BLaER1 treated with 17β-estradiol and CSF1 and Interleukin-3, amounts not matched to agents 10 nM and 100 nM (cell line): ENCODE results near the gene PPP4C.
A peak's percentile ranks its signal among the peaks of the same experiment; 100 is the strongest.

Source experiments
- H3K27ac ChIP-seq, 11 experiments: shearing (Covaris generic); formaldehyde crosslinking; 2 replicates each; pipeline ENCODE4 v1.8.1; 2022
- H3K27me3 ChIP-seq, 11 experiments: shearing (Covaris generic); formaldehyde crosslinking; 2 replicates each; pipeline ENCODE4 v1.8.1; 2022
- H3K36me3 ChIP-seq, 11 experiments: shearing (Covaris generic); formaldehyde crosslinking; 2 replicates each; pipeline ENCODE4 v1.8.1; 2022
- H3K4me1 ChIP-seq, 10 experiments: shearing (Covaris generic); formaldehyde crosslinking; 2 replicates each; pipeline ENCODE4 v1.8.1; 2022
- H3K4me2 ChIP-seq, 11 experiments: shearing (Covaris generic); formaldehyde crosslinking; 2 replicates each; pipeline ENCODE4 v1.8.1; 2022
- H3K4me3 ChIP-seq, 10 experiments: shearing (Covaris generic); formaldehyde crosslinking; 2 replicates each; pipeline ENCODE4 v1.8.1; 2022
- H3K9ac ChIP-seq, 11 experiments: shearing (Covaris generic); formaldehyde crosslinking; 2 replicates each; pipeline ENCODE4 v1.8.1; 2022
- H3K9me3 ChIP-seq, 11 experiments: shearing (Covaris generic); formaldehyde crosslinking; replicated peaks in 1 of 11; 2 replicates each; pipeline ENCODE4 v1.8.1; 2022
- H4K20me1 ChIP-seq, 11 experiments: shearing (Covaris generic); formaldehyde crosslinking; 2 replicates each; pipeline ENCODE4 v1.8.1; 2022
- Cebpa-rat ChIP-seq, 11 experiments: shearing (Covaris generic); IDR thresholded peaks; 2 replicates each; pipeline ENCODE4 v1.8.1; 2022

The PPP4C gene

GRCh38 chr16:30063893-30064728, 11.7 kb upstream of the PPP4C start:
- H4K20me1 ChIP-seq, result peaks cover 34 to 35% (median 35%) of the 10 kb centered on the region in 11 experiments
- peak overlapping the region; percentile 70 to 98 (median 94) for H3K27ac ChIP-seq
- peaks cover 32 to 44% (median 39%) of the 10 kb centered on the region in 11 experiments for H3K36me3 ChIP-seq
- H3K4me3 ChIP-seq, result peak overlapping the region; percentile 86 to 99 (median 98)
- H3K4me1 ChIP-seq, result peaks cover 39 to 59% (median 52%) of the 10 kb centered on the region in 10 experiments
- H3K9ac ChIP-seq, result peak overlapping the region; percentile 88 to 97 (median 93)
- peak overlapping the region; percentile 88 to 99 (median 94) for H3K4me2 ChIP-seq
- no peaks in the 10 kb centered on the region for H3K27me3 ChIP-seq
- H3K9me3 ChIP-seq, result no peaks in the 10 kb centered on the region
- TF ChIP-seq Cebpa-rat (IDR thresholded peaks at IDR 0.05), result no peak

GRCh38 chr16:30064729-30065101, 11.1 kb upstream of the PPP4C start:
- Histone ChIP-seq H4K20me1 (peaks cover 40 to 41% (median 41%) of the 10 kb centered on the region in 11 experiments), H3K4me3 (peak overlapping the region; percentile 86 to 99 (median 98)), H3K4me1 (peaks cover 45 to 65% (median 58%) of the 10 kb centered on the region in 10 experiments), H3K36me3 (peaks cover 38 to 49% (median 40%) of the 10 kb centered on the region in 11 experiments), H3K9ac (peak overlapping the region; percentile 88 to 97 (median 93)), H3K27me3 (no peaks in the 10 kb centered on the region), H3K9me3 (no peaks in the 10 kb centered on the region), H3K4me2 (peak overlapping the region; percentile 88 to 99 (median 94)), H3K27ac (peak overlapping the region; percentile 70 to 98 (median 94))
- no peak for TF ChIP-seq Cebpa-rat (IDR thresholded peaks at IDR 0.05)

- H4K20me1 ChIP-seq, result peaks cover 46 to 47% (median 47%) of the 10 kb centered on the region in 11 experiments
- H3K27me3 ChIP-seq, result no peaks in the 10 kb centered on the region
- no peak for TF ChIP-seq Cebpa-rat (IDR thresholded peaks at IDR 0.05)
Observed at GRCh38 chr16:30065102-30065942, 10.5 kb upstream of the PPP4C start, which contains the start of gene ALDOA. Gene ALDOA, plus strand, starts transcription at chr16:30065760. Its CDS starts 1,138 bp downstream, at chr16:30066898.

GRCh38 chr16:30065943-30066760, 9.6 kb upstream of the PPP4C start:
- Histone ChIP-seq H3K4me3 (peak overlapping the region; percentile 86 to 99 (median 98)), H3K9me3 (no peaks in the 10 kb centered on the region), H3K27ac (peak overlapping the region; percentile 78 to 98 (median 94)), H3K4me1 (peaks cover 56 to 65% (median 61%) of the 10 kb centered on the region in 10 experiments), H4K20me1 (peaks cover 54 to 56% (median 55%) of the 10 kb centered on the region in 11 experiments), H3K4me2 (peak overlapping the region; percentile 97 to 99 (median 99)), H3K27me3 (no peaks in the 10 kb centered on the region), H3K9ac (peak overlapping the region; percentile 90 to 97 (median 93)), H3K36me3 (peaks cover 50 to 55% (median 52%) of the 10 kb centered on the region in 11 experiments)
- no peak for TF ChIP-seq Cebpa-rat (IDR thresholded peaks at IDR 0.05)

More at GRCh38 chr16:30065102-30065942, 10.5 kb upstream of the PPP4C start, which contains the start of gene ALDOA:
- H3K4me1 ChIP-seq, result peaks cover 51 to 68% (median 63%) of the 10 kb centered on the region in 10 experiments
- H3K4me3 ChIP-seq, result peak within 1 kb of the TSS; percentile 86 to 99 (median 98)
- peaks cover 42 to 49% (median 45%) of the 10 kb centered on the region in 11 experiments for H3K36me3 ChIP-seq
- peak within 1 kb of the TSS; percentile 97 to 99 (median 99) for H3K4me2 ChIP-seq
- peak within 1 kb of the TSS; percentile 78 to 98 (median 94) for H3K27ac ChIP-seq
- H3K9me3 ChIP-seq, result no peaks in the 10 kb centered on the region
- peak within 1 kb of the TSS; percentile 90 to 97 (median 93) for H3K9ac ChIP-seq

- peak overlapping the region; percentile 90 to 97 (median 93) for H3K9ac ChIP-seq
- no peak for TF ChIP-seq Cebpa-rat (IDR thresholded peaks at IDR 0.05)
- peaks cover 58 to 63% (median 60%) of the 10 kb centered on the region in 11 experiments for H3K36me3 ChIP-seq
- H3K4me3 ChIP-seq, result peak overlapping the region; percentile 86 to 99 (median 98)
- peak overlapping the region; percentile 78 to 98 (median 94) for H3K27ac ChIP-seq
- H3K4me1 ChIP-seq, result peaks cover 54 to 69% (median 61%) of the 10 kb centered on the region in 10 experiments
- H4K20me1 ChIP-seq, result peaks cover 63 to 64% (median 63%) of the 10 kb centered on the region in 11 experiments
- H3K4me2 ChIP-seq, result peak overlapping the region; percentile 97 to 99 (median 99)
- no peaks in the 10 kb centered on the region for H3K27me3 ChIP-seq
- no peaks in the 10 kb centered on the region for H3K9me3 ChIP-seq
Observed at GRCh38 chr16:30066761-30067583, 8.8 kb upstream of the PPP4C start.

- Histone ChIP-seq H3K27ac (peak overlapping the region in 10 of 11 experiments; percentile 78 to 98 (median 94); a peak in 11 of 22 replicates), H3K9ac (peak overlapping the region; percentile 90 to 97 (median 93)), H3K9me3 (no peaks in the 10 kb centered on the region), H3K4me1 (peaks cover 53 to 72% (median 59%) of the 10 kb centered on the region in 10 experiments), H3K27me3 (no peaks in the 10 kb centered on the region), H4K20me1 (peaks cover 63 to 70% (median 68%) of the 10 kb centered on the region in 11 experiments), H3K4me2 (peak overlapping the region; percentile 97 to 99 (median 99)), H3K4me3 (peak overlapping the region; percentile 86 to 99 (median 98)), H3K36me3 (peaks cover 64 to 69% (median 66%) of the 10 kb centered on the region in 11 experiments)
- TF ChIP-seq Cebpa-rat (IDR thresholded peaks at IDR 0.05), result no peak
Observed at GRCh38 chr16:30067584-30067916, 8.2 kb upstream of the PPP4C start.

- Histone ChIP-seq H3K27me3 (no peaks in the 10 kb centered on the region), H3K4me3 (peak overlapping the region in 8 of 10 experiments; percentile 10 to 99 (median 98); a peak in 15 of 20 replicates), H3K9ac (peak overlapping the region; percentile 21 to 97 (median 91); a peak in 19 of 22 replicates), H3K27ac (peak overlapping the region in 8 of 11 experiments; percentile 2 to 51 (median 16); a peak in 7 of 22 replicates), H3K36me3 (peaks cover 72 to 77% (median 74%) of the 10 kb centered on the region in 11 experiments), H3K4me1 (peaks cover 45 to 72% (median 51%) of the 10 kb centered on the region in 10 experiments), H3K4me2 (peak overlapping the region; percentile 97 to 99 (median 99)), H3K9me3 (no peaks in the 10 kb centered on the region), H4K20me1 (peaks cover 63 to 77% (median 71%) of the 10 kb centered on the region in 11 experiments)
- TF ChIP-seq Cebpa-rat (IDR thresholded peaks at IDR 0.05), result no peak
Observed at GRCh38 chr16:30068333-30068732, 7.5 kb upstream of the PPP4C start.
